C4-2B (cell line): ENCODE data around the gene ZNF804A.

Experiments used
- H3K27ac ChIP-seq: fragments of 450-650 bp; 2 replicates; pipeline ENCODE4 v1.5.1; 2017
- ZFX ChIP-seq: fragments of 450-650 bp; IDR thresholded peaks from 2 replicates; pipeline ENCODE4 v1.6.1; 2017
- TF ChIP-seq, protein P1 (sequence below): fragments of 450-650 bp; conservative IDR thresholded peaks from 2 replicates; pipeline ENCODE4 v1.5.1; 2017; ENCODE audit warnings: mild to moderate bottlenecking

The ZNF804A gene

GRCh38 chr2:184560603-184561002 is 37.7 kb upstream of the ZNF804A start:
- no peak for TF ChIP-seq ZFX
- TF ChIP-seq, protein P1, sequence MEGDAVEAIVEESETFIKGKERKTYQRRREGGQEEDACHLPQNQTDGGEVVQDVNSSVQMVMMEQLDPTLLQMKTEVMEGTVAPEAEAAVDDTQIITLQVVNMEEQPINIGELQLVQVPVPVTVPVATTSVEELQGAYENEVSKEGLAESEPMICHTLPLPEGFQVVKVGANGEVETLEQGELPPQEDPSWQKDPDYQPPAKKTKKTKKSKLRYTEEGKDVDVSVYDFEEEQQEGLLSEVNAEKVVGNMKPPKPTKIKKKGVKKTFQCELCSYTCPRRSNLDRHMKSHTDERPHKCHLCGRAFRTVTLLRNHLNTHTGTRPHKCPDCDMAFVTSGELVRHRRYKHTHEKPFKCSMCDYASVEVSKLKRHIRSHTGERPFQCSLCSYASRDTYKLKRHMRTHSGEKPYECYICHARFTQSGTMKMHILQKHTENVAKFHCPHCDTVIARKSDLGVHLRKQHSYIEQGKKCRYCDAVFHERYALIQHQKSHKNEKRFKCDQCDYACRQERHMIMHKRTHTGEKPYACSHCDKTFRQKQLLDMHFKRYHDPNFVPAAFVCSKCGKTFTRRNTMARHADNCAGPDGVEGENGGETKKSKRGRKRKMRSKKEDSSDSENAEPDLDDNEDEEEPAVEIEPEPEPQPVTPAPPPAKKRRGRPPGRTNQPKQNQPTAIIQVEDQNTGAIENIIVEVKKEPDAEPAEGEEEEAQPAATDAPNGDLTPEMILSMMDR, result no peak
- no peak overlapping the region for H3K27ac ChIP-seq

DNA sequence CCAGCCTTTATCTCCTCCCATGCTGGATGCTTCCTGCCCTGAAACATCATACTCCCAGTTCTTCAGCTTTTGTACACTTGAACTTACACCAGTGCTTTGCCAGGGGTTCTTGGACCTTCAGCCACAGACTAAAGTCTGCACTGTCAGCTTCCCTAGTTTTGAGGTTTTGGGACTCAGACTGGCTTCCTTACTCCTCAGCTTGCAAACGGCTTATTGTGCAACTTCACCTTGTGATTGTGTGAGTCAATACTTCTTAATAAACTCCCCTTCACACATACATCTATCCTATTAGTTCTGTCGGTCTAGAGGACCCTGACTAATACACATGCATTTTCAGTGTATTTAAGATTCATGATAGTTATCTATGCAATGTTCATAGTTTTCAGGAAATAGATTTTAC is 35.8 kb upstream of the ZNF804A start:
- TF ChIP-seq ZFX, result no peak
- TF ChIP-seq, protein P1, result no peak

DNA sequence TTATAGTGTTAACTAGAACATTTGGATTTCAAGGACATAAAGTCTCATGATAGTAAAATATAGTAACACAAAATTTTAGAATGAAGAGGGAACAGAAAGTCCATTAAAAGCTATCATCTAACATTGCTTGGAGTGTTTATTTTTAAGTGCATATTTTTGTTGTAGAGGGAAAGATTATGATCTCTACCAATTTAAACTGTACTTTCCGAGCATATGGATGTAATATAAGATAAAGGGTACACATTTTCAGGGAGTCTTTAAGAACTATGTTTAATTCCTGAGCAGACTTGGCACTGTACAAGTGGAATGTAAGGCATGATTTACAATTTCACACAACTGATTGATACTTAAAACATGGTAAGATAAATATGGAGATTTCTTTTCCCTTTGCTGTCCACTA is 34.2 kb upstream of the ZNF804A start:
- no peak overlapping the region for H3K27ac ChIP-seq
- TF ChIP-seq, protein P1, result no peak
- TF ChIP-seq ZFX, result no peak

More for the DNA sequence above, 35.8 kb upstream of the ZNF804A start:
- no peak overlapping the region for H3K27ac ChIP-seq

DNA sequence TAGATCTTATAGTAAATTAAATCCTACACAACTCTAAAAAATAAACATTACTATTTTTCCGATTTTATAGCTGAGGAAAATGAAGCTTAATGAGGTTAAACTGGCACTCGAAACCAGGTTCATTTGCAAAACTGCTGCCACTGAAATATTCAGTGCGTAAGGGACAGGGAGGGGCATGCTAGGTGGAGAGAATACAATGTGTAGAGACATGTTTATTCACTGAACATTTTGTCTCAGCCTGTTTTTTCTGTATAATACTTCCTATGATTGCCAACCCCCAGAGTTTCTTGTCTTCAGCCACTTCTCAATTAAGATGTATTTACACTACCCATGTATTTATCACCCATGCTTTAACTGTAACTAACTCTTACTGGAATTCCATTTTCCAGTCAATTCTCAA is 31.6 kb upstream of the ZNF804A start:
- no peak overlapping the region for H3K27ac ChIP-seq
- TF ChIP-seq, protein P1, result no peak

DNA sequence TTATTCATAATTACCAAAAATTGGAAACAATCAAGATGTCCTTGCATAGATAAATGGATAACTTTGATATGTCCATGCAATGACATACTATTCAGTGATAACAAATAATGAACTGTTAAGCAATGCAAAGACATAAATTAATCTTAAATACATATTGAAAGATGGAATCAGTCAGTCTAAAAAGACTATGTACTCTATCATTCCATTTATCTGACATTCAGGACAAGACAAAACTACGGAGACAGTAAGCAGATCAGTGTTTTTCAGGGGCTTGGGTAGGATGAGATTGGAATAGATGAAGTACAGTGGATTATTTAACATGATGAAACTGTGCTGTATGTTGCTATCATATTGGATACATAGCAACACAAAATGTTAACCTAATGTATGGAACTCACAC is 21.3 kb upstream of the ZNF804A start:
- TF ChIP-seq, protein P1, result no peak
- no peak for TF ChIP-seq ZFX

DNA sequence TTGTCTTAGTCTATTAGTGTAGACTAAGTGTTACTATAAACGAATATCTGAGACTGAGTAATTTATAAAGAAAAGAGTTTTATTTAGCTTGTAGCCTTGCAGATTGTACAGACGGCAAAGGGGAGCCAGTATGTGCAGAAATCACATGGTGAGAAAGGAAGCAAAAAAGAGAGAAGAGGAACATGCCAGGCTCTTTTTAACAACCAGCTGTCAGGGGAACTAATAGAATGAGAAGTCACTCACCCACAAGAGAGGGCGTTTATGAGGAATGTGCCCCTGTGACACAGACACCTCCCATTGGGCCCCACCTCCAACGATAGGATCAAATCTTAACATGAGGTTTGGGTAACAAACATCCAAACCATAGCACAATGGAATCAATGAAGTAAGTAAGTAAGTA is 20.6 kb upstream of the ZNF804A start:
- H3K27ac ChIP-seq, result no peak overlapping the region
- TF ChIP-seq ZFX, result no peak
- TF ChIP-seq, protein P1, result no peak

More for the DNA sequence above, 21.3 kb upstream of the ZNF804A start:
- no peak overlapping the region for H3K27ac ChIP-seq

GRCh38 chr2:184579226-184579625 is 19.1 kb upstream of the ZNF804A start:
- no peak overlapping the region for H3K27ac ChIP-seq
- TF ChIP-seq, protein P1, result no peak
- TF ChIP-seq ZFX, result no peak
